DMS53 treated with DMSO at 0.1 percent for 48 hours (cell line): ENCODE measurements around the gene IQCH.
"Not testable (repeated sequence)": the region's sequence is repeated elsewhere in the genome, so short reads cannot be mapped to it uniquely, and the experiment has no call there.

Experiments
- DNase-seq: peaks from one replicate; lab custom pipeline; 2025; ENCODE audit not compliant: unreplicated experiment; lab: John Stamatoyannopoulos, UW

The IQCH gene

DNA sequence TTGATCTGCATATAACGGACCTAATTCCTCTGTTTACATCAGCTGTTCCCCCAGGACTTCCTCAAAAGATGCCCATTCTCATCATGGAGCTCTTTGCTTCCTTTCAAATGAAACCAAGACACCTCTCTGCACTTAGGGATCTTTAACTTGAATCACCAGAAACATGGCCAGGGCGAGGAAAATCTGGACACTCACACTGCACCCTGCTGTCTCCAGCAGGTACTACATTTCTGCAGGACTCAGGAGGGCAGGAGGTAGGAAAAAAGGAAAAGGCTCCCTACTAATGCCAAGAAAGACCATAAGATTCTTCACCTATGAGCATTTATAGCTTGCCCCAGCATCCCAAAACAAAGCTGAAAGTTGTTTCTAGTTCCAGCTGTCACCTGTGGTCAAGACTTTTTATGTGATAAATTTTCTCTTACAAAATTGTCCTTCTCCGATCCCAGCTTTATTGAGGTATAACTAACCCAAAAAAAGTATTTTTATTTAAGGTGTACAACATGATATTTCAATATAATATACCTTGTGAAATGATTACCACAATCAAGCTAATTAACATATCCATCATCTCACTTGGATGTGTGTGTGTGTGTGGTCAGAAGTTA lies 179.0 kb downstream of the IQCH start:
- peak; percentile 17 for DNase-seq

DNA sequence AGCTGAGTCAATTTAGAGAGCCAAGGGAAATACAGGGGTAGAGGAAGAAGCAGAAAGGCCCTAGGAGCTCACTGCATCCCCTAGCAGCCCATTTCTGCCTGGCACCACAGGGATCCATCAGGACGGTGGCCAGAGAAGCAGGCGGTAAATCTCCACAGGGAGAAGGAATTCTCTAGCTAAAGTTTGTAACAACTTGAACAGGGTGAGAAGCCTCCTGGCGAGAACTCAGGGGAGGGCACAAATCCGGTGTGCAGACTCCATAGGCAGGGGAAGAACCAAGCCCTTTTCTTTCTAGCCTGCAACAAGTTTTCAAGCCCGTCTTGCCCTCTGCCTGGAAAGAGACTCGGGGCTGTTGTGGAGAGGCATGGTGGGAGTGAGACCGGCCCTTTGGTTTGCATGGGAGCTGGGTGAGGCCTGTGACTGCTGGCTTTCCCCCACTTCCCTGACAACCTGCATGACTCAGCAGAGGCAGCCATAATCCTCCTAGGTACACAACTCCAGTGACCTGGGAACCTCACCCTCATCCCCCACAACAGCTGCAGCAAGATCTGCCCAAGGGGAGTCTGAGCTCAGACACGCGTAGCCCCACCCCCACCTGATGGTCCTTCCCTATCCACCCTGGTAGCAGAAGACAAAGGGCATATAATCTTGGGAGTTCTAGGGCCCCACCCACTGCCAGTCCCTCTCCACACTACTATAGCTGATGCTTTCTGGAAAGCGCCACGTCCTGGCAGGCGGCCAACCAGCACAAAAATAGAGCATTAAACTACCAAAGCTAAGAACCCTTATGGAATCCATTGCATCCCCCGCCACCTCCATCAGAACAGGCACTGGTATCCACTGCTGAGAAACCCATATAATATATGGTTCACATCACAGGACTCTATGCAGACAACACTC lies 182.0 kb downstream of the IQCH start:
- DNase-seq = not testable (repeated sequence)

DNA sequence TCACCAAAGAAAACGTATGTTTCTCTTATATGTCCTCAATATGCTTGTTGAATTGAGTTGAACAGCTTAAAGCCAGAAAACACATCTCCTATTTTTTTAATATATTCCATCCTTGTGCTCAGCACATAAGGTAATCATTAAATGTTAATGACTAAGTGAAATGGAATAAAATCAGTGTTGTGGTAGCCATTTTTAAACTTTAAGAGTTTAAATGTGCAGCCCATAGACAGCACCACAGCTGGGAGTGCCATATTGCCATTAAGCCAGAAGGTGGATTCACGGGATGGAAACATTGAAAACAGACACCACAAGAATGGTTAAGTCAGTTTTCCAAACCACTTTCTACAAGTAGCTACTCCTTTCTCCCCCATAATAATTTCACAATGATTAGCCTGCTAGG lies 189.5 kb downstream of the IQCH start:
- no peak for DNase-seq

DNA sequence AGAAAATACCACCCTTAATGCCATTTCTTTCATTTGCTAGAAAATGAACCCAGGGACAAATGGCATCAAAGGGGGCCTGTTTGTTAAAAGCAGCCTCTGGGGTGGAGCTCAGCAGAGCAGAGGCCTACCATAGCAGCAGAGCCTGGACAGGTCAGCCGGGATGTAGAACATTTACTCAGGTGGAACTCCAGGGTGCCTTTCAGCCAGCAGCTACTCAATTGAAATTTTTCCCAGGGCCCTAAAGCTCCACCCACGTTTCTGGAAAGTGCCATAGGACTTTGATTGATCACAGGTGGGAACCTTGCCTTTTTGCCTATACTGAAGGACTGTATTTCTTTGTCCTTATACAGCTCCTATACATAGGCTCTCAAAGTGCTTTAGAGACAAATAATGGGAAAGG lies 191.9 kb downstream of the IQCH start:
- DNase-seq = no peak

DNA sequence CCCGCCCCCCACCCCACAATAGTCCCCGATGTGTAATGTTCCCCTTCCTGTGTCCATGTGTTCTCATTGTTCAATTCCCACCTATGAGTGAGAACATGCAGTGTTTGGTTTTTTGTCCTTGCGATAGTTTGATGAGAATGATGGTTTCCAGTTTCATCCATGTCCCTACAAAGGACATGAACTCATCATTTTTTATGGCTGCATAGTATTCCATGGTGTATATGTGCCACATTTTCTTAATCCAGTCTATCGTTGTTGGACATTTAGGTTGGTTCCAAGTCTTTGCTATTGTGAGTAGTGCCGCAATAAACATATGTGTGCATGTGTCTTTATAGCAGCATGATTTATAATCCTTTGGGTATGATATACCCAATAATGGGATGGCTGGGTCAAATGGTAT lies 193.8 kb downstream of the IQCH start:
- not testable (repeated sequence) for DNase-seq

DNA sequence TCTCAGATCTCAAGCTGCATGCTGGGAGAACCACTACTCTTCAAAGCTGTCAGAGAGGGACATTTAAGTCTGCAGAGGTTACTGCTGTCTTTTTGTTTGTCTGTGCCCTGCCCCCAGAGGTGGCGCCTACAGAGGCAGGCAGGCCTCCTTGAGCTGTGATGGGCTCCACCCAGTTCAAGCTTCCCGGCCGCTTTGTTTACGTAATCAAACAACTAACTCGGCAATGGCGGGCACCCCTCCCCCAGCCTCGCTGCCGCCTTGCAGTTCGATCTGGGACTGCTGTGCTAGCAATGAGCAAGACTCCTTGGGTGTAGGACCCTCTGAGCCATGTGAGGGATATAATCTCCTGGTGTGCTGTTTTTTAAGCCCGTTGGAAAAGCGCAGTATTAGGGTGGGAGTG lies 199.1 kb downstream of the IQCH start:
- DNase-seq = not testable (repeated sequence)

DNA sequence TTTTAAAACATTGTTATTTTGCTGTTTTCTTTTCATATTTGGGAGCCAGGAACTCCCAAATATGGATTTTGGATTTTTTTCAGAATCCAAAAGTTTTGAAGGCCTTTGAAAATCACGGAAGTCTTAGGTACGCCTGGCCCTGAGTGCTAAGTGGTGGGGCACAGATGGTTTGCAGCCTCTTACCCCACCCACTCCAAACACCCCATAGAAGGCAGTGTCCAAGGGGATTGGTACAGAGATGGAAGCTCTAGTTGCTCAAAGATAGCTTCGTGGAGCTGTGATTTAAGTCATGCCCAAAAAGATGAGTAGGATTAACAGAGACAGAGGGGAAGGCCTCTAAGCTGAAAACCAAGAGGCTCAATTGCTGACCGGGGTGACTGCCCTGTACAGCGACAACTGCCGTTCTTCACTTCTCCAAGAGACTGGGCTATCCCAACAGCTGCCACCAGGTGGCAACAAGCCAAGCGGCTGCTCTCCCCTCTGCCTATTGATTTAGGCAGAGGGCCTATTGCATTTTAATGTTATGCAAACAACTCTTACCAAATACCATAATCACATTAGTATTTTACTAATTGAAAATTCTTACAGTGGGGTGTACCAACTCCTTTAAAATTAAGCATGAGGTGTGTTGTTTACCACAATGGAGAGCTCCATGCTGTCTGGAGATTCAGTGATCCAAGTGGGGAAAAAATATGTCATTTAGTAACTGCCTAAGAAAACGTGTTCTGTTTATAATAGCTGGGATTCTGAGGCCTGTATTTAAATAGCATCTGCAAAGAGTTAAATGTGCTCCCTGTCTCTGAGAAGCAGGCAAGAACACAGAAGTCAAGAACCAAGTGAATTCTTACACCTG lies 202.3 kb downstream of the IQCH start:
- peak; percentile 10 for DNase-seq

DNA sequence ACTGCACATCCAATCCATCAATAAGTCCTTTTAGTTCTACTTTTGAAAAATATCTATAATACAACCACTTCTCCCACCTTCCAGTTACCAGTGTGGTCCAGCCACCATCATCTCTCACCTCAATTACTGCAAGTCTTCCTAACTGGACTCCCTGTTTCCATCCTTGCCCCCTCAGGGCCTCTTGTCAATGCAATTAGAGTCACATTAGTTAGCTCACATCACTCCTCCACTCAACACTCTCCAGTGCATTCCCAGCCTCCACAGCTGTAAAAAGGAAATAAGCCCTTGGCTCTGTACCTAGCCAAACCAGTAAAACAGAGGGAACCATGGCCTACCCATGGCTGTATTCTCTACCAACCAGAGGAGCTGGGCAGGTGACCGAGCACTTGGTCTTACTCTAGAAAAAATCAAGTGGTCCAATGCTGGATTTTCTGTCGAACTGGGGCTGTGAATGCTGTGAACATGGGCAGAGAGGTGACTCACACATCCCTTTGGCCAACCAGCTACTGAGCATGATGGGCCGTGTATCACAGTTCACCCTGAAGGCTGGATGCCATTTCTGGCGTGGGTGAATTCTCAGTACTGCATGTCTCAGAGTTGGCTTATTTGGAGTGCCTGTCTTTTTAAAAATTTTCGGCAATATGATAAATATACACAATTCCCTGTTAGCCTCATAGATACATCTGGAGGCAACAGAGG lies 203.9 kb downstream of the IQCH start:
- no peak for DNase-seq

DNA sequence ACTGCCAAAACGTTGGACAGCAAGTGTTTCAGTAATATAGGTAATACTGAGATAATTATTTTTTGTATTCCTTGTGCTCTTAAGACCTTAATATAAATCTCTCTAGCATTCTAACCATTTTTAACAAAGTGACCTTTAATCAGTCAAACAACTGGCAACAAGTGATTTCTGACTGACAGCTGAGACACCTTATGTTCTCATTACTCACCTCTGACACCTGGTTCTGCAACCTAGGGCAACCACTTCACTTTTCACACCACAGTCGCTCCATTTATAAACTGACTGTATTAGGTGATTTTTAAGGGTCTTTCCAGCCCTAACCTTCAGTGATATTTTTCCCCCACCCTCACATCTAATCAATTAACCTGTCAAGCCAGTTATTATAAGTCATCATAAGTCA lies 205.9 kb downstream of the IQCH start:
- DNase-seq = no peak

DNA sequence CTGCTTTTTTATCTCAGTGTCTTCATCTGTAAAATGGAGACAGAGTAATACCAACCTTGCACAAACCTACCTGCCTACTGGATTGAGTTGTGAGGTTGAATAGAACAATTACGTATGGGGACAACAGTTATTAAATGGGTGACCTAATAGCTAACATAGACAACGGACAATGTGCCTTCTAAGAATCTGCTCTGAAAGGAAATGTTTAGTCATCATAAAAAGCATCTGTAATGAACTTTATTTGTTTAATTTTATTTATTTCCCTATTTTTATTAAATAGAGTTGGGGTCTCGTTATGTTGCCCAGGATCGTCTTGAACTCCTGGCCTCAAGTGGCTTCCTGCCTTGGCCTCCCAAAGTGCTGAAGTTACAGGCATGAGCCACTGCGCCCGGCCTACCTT lies 207.1 kb downstream of the IQCH start:
- no peak for DNase-seq

DNA sequence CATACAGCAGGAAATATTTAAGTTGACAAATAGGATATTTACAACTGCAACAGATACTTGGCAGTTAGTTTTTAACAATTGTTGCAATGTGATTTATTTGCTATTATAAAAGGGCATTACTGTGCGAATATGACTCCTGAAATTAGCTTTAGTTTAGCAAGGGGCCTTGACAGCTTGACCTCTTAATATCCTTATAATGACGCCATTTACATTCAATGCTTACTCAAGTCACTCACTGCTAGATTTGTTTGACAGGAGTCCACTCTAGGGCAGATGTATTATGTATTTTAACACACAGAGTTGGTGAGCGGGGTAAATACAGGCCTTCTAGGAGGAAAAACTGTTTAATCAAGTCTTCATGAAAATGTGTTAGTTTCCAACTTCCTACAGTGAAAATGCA lies 208.3 kb downstream of the IQCH start:
- DNase-seq = no peak

DNA sequence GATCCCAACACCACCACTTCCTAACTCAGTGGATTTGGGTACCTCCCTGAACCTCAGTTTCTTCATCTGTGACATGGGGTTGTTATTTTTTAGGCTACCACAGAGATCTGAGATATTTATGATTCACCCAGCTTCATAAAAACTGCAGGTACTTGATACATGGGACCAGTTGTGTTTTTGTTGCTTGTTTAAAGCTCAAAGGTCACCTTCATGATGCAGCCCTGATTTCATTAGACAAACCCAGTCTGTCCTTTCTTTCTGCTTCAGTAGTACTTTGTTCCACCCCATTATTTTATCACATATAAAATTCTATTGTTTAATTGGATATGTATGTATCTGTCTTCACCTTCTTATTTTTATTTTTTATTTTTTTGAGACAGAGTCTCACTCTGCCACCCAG lies 208.9 kb downstream of the IQCH start:
- DNase-seq = no peak

DNA sequence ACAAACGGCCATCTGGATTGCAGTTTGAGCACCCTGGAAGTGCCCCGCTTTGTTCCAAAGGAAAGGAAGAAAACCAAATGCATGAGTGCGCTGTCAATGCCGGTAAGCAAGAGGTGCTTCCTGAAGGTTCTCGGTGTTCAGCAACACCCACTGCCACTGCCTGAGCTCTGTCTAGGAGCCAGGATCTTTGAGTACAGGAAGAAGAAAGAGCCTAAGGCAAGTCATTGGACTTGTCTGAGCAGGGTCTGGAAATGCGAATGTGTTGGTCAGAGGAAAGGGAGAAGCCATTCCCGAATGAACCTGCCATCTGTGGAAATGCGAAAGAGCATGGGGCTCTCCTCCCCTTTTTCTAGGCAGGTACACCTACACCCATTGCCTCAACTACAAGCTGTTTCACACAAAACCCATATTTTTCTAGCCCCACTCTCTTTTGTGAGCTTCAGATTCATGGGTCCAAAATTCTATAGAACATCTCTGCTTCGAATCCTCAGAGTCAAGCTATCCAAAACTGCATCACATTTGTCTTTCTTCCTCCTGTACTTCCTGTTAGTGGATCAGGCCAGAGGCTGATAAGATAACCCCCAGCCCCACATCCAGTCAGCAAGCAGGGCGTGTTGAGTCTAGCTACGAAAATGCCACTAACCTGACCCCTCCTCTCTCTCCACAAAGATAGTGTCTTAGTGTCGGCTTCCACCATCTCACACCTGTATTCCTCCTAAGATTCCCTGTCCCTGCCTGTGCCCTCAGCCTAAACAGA lies 210.8 kb downstream of the IQCH start:
- no peak for DNase-seq

DNA sequence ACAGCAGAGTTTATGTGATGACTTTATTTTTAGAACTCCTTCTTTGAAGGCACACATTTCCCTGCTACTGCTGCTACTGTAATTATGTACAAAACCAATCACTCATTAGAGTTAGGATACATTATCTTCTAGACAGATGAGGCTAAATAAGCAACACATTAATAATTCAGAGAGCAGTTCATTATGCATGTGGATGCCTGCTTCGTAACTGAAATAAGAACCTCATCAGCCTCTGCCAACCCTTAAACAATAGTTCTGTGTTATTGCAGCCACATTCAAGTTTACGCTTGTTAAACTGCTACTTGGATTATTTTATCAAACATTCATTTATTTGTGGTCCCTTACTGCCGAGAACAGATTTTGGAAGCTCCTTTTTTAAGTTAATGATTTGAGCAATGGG lies 213.8 kb downstream of the IQCH start:
- no peak for DNase-seq

DNA sequence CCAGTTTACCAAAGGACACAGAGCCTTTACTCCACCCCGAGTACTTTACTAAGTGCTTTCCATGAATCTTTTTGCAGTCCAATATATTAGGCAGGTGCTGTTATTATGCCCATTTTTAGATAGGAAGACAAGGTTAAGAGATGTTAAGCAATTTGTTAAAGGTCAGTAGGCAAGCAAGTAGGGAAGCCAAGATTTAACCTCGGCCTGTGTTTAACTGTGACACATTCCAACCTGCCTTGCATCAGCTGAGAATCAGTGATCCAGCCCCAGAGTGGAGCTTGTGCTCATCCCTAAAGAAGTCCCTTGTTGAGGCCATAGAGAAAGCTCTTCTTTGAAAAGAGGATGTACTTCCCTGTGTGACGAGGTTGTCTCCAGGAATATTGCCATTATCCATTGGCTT lies 215.1 kb downstream of the IQCH start:
- no peak for DNase-seq

DNA sequence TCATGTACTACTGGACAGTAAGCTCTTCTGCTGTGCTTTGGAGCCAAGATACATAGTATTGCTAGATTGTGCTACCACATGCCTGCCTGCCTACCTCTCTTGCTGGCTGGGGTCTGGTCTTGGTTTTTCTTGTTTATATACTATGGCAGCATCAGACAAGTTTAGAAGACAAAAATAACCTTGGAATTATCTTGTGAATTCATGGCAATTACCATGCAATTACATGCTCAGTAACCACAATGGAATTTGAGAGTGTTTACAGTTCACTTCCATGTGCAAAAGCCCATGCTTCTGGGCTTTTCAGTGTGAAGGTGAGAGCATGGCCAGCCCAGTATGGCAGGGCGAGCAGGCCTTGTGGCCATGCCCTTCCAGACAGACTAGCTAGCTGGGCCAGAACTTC lies 218.4 kb downstream of the IQCH start:
- DNase-seq = no peak

DNA sequence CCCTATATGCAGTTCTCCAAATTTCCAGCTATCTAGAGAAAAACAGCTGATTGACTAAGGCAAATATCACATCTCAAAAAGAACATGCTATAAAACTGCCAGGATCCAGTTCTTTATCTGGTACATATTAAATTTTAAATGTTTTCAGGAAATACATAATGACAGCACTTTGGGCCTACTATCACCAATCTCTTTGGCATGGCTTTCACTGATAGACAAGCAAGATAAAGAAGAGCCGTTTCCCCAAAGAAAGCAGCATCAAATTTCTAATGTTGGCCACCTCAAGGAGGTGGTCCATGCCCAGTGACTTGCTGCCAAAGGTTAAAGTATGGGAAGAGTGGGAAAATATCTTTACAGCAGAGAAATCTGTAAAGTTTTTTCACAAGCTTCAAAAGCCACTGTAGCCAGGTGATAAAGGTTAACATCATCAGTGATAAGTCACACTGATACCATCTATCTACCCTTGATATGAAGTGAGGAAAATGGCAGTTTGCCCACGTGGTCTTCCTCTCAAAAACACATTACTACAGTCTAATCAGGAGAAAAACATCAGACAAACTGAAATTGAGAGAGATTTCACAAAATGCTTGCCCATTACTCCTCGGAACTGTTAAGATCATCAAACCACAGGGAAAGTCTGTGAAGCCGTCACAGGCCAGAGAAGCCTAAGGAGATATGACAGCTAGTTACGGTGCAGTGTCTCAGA lies 220.0 kb downstream of the IQCH start:
- DNase-seq = no peak

DNA sequence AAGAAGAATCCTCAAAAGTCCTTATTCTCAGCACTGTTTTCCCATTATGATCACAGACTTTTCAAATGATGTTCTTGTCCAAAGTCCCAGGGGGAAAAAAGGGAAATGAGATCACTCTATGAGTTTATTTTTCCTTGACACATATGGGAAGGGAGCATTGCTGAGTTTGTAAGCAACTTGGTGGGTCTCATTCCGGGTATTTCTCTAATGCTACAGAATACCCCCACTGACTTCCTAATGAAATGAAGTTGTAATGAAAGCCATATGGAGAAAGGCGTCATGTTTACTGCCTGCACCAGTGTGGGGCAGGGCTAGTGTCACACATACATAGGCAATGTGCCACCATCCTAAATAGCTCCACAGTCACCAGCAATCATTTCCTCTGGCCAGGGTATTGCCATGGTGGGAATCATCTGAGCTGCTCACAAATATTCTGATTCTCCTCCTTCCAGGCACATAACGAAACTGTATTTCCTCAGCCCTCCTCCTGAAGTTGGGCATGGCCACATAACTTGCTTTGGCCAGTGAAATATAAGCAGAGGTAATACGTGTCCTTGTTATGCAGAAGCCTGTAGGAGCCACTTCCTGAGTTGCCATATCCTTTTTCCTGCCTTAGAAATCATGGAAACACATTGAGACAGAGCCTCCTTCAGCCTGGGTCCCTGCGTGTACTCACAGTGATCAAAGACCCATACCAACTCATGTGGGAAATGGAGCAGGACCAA lies 225.4 kb downstream of the IQCH start:
- DNase-seq = no peak

DNA sequence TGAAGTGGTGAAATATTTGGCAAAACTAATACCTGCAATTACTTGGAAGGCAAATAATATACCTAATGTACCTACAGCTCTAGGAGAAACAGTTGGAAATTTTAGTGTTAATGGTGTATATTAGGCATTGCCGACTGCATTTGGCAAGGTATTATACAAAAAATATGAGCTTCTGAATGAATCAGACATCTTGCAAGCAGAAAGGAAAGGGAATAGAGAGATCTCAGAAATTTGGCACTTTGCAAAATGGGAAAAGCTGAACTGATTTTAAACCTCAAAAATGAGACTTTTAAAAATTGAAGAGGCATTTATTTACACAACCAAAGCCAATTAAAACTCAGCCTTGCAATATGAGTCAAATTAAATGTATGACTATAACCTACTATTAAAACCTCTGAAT lies 226.2 kb downstream of the IQCH start:
- no peak for DNase-seq
